Type B pancreatic cell (in vitro differentiated cells): Measurements from ENCODE around the gene ARHGAP6. TPM values are rescaled to one million over a fixed set of nuclear protein-coding genes. Genes with fewer than 3 reads are reported as not detected.

Experiments
- DNase-seq: peaks from one replicate; pipeline ENCODE4 v3.0.0; 2021; ENCODE audit warnings: mixed read lengths; ENCODE audit not compliant: unreplicated experiment; ENCODE audit errors: extremely low spot score
- H3K27ac Mint-ChIP-seq: 2 replicates; pipeline ENCODE4 v1.8.0; 2021; ENCODE audit warnings: mild to moderate bottlenecking, mixed read lengths
- H3K27me3 Mint-ChIP-seq: 2 replicates; pipeline ENCODE4 v1.8.0; 2021; ENCODE audit warnings: mixed read lengths
- H3K36me3 Mint-ChIP-seq: 2 replicates; pipeline ENCODE4 v1.8.0; 2021; ENCODE audit warnings: mixed read lengths
- H3K4me1 Mint-ChIP-seq: one replicate; pipeline ENCODE4 v1.8.0; 2021; ENCODE audit warnings: mixed read lengths; ENCODE audit not compliant: unreplicated experiment
- H3K4me3 Mint-ChIP-seq: 2 replicates; pipeline ENCODE4 v1.8.0; 2021; ENCODE audit warnings: mild to moderate bottlenecking, mixed read lengths
- H3K9me3 Mint-ChIP-seq: 2 replicates; pipeline ENCODE4 v1.8.0; 2021; ENCODE audit warnings: mixed read lengths
- microRNA-seq: library from miRNA; unstranded; fragments of <30 nt; microRNA quantifications from one replicate; pipeline ENCODE4, GENCODE V29; 2020
- total RNA-seq: library from RNA; stranded (reverse); gene quantifications from 2 replicates; pipeline ENCODE4 v1.2.1, GENCODE V29; 2021; ENCODE audit warnings: low replicate concordance
- TF ChIP-seq, protein P1 (sequence below): fragments of 200-600 bp; sonication (generic); conservative IDR thresholded peaks from 2 replicates; pipeline ENCODE4 v1.5.0; 2021; ENCODE audit warnings: antibody characterized with exemption, mild to moderate bottlenecking

The ARHGAP6 gene
- total RNA-seq, 1 donor from 2014 or later: 10.1 TPM

DNA sequence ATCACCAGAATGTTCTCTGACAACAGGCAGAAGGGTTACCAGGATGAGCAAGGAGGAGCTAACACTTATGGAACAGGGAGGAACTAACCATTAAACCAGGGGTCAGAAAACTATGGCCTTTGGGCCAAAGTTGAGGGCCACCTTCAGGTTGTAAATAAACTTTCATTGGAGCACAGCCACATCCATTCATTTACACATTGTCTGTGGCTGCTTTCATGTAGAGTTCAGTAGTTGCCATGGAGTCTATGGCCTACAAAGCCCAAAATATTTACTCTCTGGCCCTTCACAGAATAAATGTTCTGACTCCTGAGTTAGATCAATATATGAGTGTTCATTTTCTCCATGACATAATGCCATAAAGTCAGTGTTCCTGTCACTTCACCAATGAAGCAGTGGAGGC lies 567.8 kb downstream of the ARHGAP6 start:
- H3K4me3 Mint-ChIP-seq: no peak overlapping the region
- no peaks in the 10 kb centered on the region for H3K9me3 Mint-ChIP-seq
- H3K4me1 Mint-ChIP-seq: peaks cover 7% of the 10 kb centered on the region
- DNase-seq: no peak
- TF ChIP-seq, protein P1, sequence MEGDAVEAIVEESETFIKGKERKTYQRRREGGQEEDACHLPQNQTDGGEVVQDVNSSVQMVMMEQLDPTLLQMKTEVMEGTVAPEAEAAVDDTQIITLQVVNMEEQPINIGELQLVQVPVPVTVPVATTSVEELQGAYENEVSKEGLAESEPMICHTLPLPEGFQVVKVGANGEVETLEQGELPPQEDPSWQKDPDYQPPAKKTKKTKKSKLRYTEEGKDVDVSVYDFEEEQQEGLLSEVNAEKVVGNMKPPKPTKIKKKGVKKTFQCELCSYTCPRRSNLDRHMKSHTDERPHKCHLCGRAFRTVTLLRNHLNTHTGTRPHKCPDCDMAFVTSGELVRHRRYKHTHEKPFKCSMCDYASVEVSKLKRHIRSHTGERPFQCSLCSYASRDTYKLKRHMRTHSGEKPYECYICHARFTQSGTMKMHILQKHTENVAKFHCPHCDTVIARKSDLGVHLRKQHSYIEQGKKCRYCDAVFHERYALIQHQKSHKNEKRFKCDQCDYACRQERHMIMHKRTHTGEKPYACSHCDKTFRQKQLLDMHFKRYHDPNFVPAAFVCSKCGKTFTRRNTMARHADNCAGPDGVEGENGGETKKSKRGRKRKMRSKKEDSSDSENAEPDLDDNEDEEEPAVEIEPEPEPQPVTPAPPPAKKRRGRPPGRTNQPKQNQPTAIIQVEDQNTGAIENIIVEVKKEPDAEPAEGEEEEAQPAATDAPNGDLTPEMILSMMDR: no peak
- no peaks in the 10 kb centered on the region for H3K27me3 Mint-ChIP-seq
- H3K27ac Mint-ChIP-seq: no peak overlapping the region
- H3K36me3 Mint-ChIP-seq: peaks cover 4% of the 10 kb centered on the region

DNA sequence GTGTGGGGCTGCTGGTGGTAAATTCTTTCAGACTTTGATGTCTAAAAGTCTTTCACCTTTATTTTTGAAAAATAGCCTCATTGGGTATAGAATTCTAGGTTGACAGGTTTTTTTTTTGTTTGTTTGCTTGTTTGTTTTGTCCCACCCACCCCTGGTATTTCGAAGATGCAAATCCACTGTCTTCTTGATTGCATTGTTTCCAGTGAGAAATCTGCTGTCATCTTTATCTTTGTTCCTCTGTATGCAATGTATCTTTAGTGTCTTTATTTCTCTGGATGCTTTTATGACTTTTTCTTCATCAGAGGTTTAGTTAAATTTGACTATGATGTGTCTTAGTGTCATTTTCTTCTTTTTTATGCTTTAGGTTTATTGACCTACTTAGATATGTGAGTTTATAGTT lies 575.9 kb downstream of the ARHGAP6 start:
- no peak overlapping the region for H3K27ac Mint-ChIP-seq
- no peak for DNase-seq
- no peaks in the 10 kb centered on the region for H3K9me3 Mint-ChIP-seq

More for the DNA sequence above, 575.9 kb downstream of the ARHGAP6 start:
- TF ChIP-seq, protein P1: no peak
- H3K4me1 Mint-ChIP-seq: no peaks in the 10 kb centered on the region
- H3K27me3 Mint-ChIP-seq: no peaks in the 10 kb centered on the region
- no peak overlapping the region for H3K4me3 Mint-ChIP-seq
- H3K36me3 Mint-ChIP-seq: no peaks in the 10 kb centered on the region

Small RNA genes within 50 kb of the gene (microRNA-seq; reads per million reads assigned to microRNA genes)
- 3.9 reads per million, percentile 13 among the genes with 10 or more reads in this experiment for gene MIR548AX

Other genes with a start within 250 kb of the ARHGAP6 start
- gene MSL3, start 92.3 kb upstream of the ARHGAP6 start, total RNA-seq: 24.5 and 34.0 TPM in 2 replicates